Peyer's patch (tissue), 4 donors: ENCODE results near the gene TMEM38A.
"Not testable (repeated sequence)": the region's sequence is repeated elsewhere in the genome, so short reads cannot be mapped to it uniquely, and the experiment has no call there.

Experiments used
- CTCF ChIP-seq, 6 experiments: fragments of 450-650 bp in 4 of 6; fragments of 200-600 bp in 2 of 6; sonication (generic) in 1 of 6; IDR thresholded peaks; one replicate each; pipeline ENCODE4 v1.5.1; 2017 to 2019; ENCODE audit warnings: antibody characterized with exemption in 6 of 6, mild to moderate bottlenecking in 3 of 6, moderate library complexity in 1 of 6
- POLR2A ChIP-seq, 2 donors: fragments of 450-650 bp; IDR thresholded peaks; one replicate each; pipeline ENCODE4 v1.5.1; 2017; ENCODE audit warnings: antibody characterized with exemption in 2 of 2, mild to moderate bottlenecking in 2 of 2, moderate library complexity in 2 of 2

GRCh38 chr19:16673839-16674238, 12.9 kb downstream of the TMEM38A start:
- TF ChIP-seq CTCF, POLR2A (IDR thresholded peaks at IDR 0.05): not testable (repeated sequence)
